ENCODE measurements around the gene LEO1. TPM values are rescaled to one million over a fixed set of nuclear protein-coding genes. Genes with fewer than 3 reads are reported as not detected.

LEO1 gene
- total RNA-seq, 1 donor from 2014 or later = 21.9 TPM

DNA sequence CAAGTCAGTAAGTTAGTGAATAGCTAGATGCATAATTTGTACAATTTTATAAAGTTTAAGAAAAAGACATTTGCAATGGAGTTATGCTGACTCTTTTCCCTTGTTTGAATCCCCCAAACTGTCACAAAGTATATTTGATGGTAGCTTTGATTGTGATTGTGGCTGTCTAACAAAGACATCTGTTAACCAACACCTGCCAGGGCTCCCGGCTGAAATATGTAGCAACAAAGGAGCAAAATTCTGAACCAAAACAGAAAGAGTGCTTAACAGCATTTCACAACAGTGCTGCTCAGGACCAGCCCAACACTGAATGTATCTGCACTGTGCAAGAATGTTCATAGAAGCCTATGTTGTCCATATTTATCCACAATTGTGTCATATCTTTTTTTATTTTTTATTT is 39.4 kb downstream of the LEO1 start:
- no peak overlapping the region for H3K4me3 ChIP-seq (ENCODE audit: low read depth, low read length)
- no peak for DNase-seq (ENCODE audit: low read depth)
- peaks cover 3% of the 10 kb centered on the region for H3K36me3 ChIP-seq (ENCODE audit: control insufficient read depth, insufficient read depth, low read length)
- TF ChIP-seq CTCF (IDR thresholded peaks at IDR 0.05; ENCODE audit: insufficient read depth, low read length, severe bottlenecking) = no peak
- no peaks in the 10 kb centered on the region for H3K27me3 ChIP-seq (ENCODE audit: control insufficient read depth, insufficient read depth, low read length)
- no peak for FAIRE-seq

DNA sequence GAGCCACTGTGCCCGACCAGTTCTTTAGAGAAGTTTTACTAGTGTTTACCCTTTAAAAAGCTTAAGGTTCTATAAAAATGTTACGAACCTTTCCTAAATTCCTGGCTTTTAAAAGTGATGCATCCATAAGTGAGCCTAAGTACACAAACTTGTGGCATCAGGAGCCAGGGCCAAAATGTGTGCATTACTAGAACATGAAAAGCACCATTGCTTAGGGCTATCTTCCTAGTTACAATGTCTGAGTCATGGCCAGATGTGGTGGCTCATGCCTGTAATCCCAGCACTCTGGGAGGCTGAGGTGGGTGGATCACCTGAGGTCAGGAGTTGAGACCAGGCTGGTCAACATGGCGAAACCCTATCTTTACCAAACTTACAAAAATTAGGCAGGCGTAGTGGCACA is 39.9 kb downstream of the LEO1 start:
- H3K36me3 ChIP-seq (ENCODE audit: control insufficient read depth, insufficient read depth, low read length) = peaks cover 3% of the 10 kb centered on the region
- TF ChIP-seq CTCF (IDR thresholded peaks at IDR 0.05; ENCODE audit: insufficient read depth, low read length, severe bottlenecking) = no peak
- FAIRE-seq = no peak
- no peak overlapping the region for H3K4me3 ChIP-seq (ENCODE audit: low read depth, low read length)
- DNase-seq (ENCODE audit: low read depth) = peak; percentile 87
- H3K27me3 ChIP-seq (ENCODE audit: control insufficient read depth, insufficient read depth, low read length) = no peaks in the 10 kb centered on the region

GRCh38 chr15:51931016-51931415 is 40.6 kb downstream of the LEO1 start:
- no peaks in the 10 kb centered on the region for H3K27me3 ChIP-seq (ENCODE audit: control insufficient read depth, insufficient read depth, low read length)
- TF ChIP-seq CTCF (IDR thresholded peaks at IDR 0.05; ENCODE audit: insufficient read depth, low read length, severe bottlenecking) = no peak
- no peak for DNase-seq (ENCODE audit: low read depth)
- H3K4me3 ChIP-seq (ENCODE audit: low read depth, low read length) = no peak overlapping the region
- H3K36me3 ChIP-seq (ENCODE audit: control insufficient read depth, insufficient read depth, low read length) = peaks cover 1% of the 10 kb centered on the region
- FAIRE-seq = no peak

DNA sequence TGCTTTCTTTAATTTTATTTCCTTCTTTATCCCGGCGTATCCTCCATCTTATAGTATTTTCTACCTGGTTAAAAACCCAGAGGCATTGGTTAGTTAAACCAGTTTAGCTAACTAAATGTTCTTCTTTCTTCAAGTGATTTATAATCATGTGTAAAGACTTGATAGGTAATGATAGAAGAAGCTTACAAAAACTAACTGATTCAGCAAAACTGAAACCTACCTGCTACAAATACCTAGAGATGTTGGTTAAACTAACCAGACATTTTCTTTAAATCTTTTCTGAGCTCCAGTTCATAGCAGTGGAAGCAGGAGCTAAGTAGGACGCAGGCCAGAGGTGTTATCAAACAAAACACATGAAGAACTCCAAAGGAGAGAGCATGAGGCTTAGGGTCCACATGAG is 44.8 kb downstream of the LEO1 start:
- no peak overlapping the region for H3K4me3 ChIP-seq (ENCODE audit: low read depth, low read length)
- FAIRE-seq (no peak), DNase-seq (ENCODE audit: low read depth) (no peak)
- no peaks in the 10 kb centered on the region for H3K27me3 ChIP-seq (ENCODE audit: control insufficient read depth, insufficient read depth, low read length)
- peaks cover 13% of the 10 kb centered on the region for H3K36me3 ChIP-seq (ENCODE audit: control insufficient read depth, insufficient read depth, low read length)
- TF ChIP-seq CTCF (IDR thresholded peaks at IDR 0.05; ENCODE audit: insufficient read depth, low read length, severe bottlenecking) = no peak

DNA sequence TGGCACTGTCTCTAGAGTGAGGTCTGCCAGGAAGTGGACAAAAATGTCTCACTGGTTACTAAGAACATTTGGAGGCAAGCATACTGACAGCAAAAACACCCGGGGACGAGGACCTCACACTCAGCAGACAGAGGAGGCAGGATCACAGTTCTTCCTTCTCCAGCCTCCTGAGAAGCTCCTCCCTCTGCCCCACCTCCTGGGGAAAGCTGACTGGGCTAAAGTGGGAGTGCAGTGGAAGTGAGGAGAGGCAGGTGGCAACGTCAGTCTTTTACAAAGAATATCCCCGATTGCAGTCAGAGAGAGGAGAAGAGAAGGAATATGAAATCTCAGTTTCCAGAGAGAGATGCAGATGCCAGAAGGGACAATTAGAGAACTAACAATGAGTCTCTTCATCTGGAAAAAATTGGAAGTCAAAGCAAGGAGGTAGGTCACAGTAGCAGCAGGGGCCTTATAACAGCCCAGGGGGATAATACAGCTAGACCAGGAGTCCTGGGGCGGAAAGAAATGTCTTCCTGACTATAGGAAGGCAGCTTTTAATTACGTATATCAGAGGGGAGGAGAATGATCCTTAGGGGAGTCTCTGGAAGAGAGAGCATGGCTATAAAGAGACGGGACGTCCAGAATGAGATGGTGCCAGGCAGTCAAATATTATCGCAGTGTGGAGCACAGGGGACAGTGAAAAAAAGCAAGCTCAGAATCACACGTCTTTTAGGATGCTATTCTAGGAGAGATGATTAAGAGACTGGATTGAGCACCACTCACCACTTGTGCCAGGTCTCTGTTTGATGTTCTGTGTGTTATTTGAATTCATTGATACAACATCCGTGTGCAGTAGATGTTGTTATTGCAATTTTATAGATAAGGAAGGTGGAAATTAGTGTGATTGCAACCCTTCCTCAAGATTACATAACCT is 47.2 kb downstream of the LEO1 start:
- Histone ChIP-seq H3K4me3 (ENCODE audit: low read depth, low read length) (no peak overlapping the region), H3K27me3 (ENCODE audit: control insufficient read depth, insufficient read depth, low read length) (no peaks in the 10 kb centered on the region), H3K36me3 (ENCODE audit: control insufficient read depth, insufficient read depth, low read length) (peaks cover 13% of the 10 kb centered on the region)
- TF ChIP-seq CTCF (IDR thresholded peaks at IDR 0.05; ENCODE audit: insufficient read depth, low read length, severe bottlenecking) = no peak
- FAIRE-seq (no peak), DNase-seq (ENCODE audit: low read depth) (no peak)
